ENCODE results near the gene CARMIL1.

Gene CARMIL1

GRCh38 chr6:25312034-25312620 lies 33.0 kb downstream of the CARMIL1 start:
- no peak for DNase-seq

- no peak for DNase-seq
Measured at GRCh38 chr6:25312703-25313102, 33.5 kb downstream of the CARMIL1 start.

- no peak for DNase-seq
Measured at GRCh38 chr6:25314509-25315175, 35.5 kb downstream of the CARMIL1 start.

GRCh38 chr6:25315194-25316177 lies 36.3 kb downstream of the CARMIL1 start:
- DNase-seq, result no peak

GRCh38 chr6:25316626-25317025 lies 37.5 kb downstream of the CARMIL1 start:
- no peak for DNase-seq

GRCh38 chr6:25318589-25318988 lies 39.4 kb downstream of the CARMIL1 start:
- no peak for DNase-seq

- DNase-seq, result no peak
Measured at GRCh38 chr6:25320459-25320858, 41.3 kb downstream of the CARMIL1 start.

GRCh38 chr6:25322692-25323091 lies 43.5 kb downstream of the CARMIL1 start:
- no peak for DNase-seq

- DNase-seq, result no peak
Measured at GRCh38 chr6:25324066-25324762, 45.0 kb downstream of the CARMIL1 start.

- DNase-seq, result no peak
Measured at GRCh38 chr6:25326126-25326525, 47.0 kb downstream of the CARMIL1 start.

GRCh38 chr6:25326960-25327359 lies 47.8 kb downstream of the CARMIL1 start:
- DNase-seq, result no peak

- DNase-seq, result no peak
Measured at GRCh38 chr6:25327432-25327831, 48.3 kb downstream of the CARMIL1 start.

- no peak for DNase-seq
Measured at GRCh38 chr6:25329161-25329817, 50.1 kb downstream of the CARMIL1 start.

- no peak for DNase-seq
Measured at GRCh38 chr6:25329982-25330381, 50.8 kb downstream of the CARMIL1 start.

- no peak for DNase-seq
Measured at GRCh38 chr6:25330796-25331685, 51.9 kb downstream of the CARMIL1 start.

GRCh38 chr6:25332165-25332564 lies 53.0 kb downstream of the CARMIL1 start:
- no peak for DNase-seq

GRCh38 chr6:25332655-25333071 lies 53.5 kb downstream of the CARMIL1 start:
- DNase-seq, result no peak

- no peak for DNase-seq
Measured at GRCh38 chr6:25333471-25333870, 54.3 kb downstream of the CARMIL1 start.

GRCh38 chr6:25334793-25335192 lies 55.6 kb downstream of the CARMIL1 start:
- no peak for DNase-seq

GRCh38 chr6:25336996-25337395 lies 57.8 kb downstream of the CARMIL1 start:
- DNase-seq, result no peak

GRCh38 chr6:25337431-25337830 lies 58.3 kb downstream of the CARMIL1 start:
- DNase-seq, result no peak

All from stimulated activated CD4-positive, alpha-beta T cell treated with anti-CD3 and anti-CD28 coated beads, Interleukin-2, amount 100 ng/mL, for 24 hours (primary cell).